Endothelial cell (in vitro differentiated cells): ENCODE data around the gene FOXP2. TPM values are rescaled to one million over a fixed set of nuclear protein-coding genes. Genes with fewer than 3 reads are reported as not detected.
"Not testable (repeated sequence)": the region's sequence is repeated elsewhere in the genome, so short reads cannot be mapped to it uniquely, and the experiment has no call there.

Experiments used
- DNase-seq: peaks from one replicate; pipeline ENCODE4 v3.0.0; 2021; ENCODE audit warnings: low spot score
- H3K27ac Mint-ChIP-seq: one replicate; pipeline ENCODE4 v1.8.0; 2021; ENCODE audit warnings: mixed read lengths, inconsistent platforms; ENCODE audit not compliant: unreplicated experiment
- H3K27me3 Mint-ChIP-seq: one replicate; pipeline ENCODE4 v1.8.0; 2021; ENCODE audit warnings: mild to moderate bottlenecking, moderate library complexity, mixed read lengths, inconsistent platforms; ENCODE audit not compliant: unreplicated experiment
- H3K36me3 Mint-ChIP-seq: one replicate; pipeline ENCODE4 v1.8.0; 2021; ENCODE audit warnings: mild to moderate bottlenecking, low read depth, mixed read lengths, inconsistent platforms; ENCODE audit not compliant: unreplicated experiment
- H3K4me1 Mint-ChIP-seq: one replicate; pipeline ENCODE4 v1.8.0; 2021; ENCODE audit warnings: mild to moderate bottlenecking, mixed read lengths, inconsistent platforms; ENCODE audit not compliant: unreplicated experiment
- H3K4me3 Mint-ChIP-seq: one replicate; pipeline ENCODE4 v1.8.0; 2021; ENCODE audit warnings: mild to moderate bottlenecking, mixed read lengths, inconsistent platforms; ENCODE audit not compliant: unreplicated experiment
- H3K9me3 Mint-ChIP-seq: one replicate; pipeline ENCODE4 v1.8.0; 2021; ENCODE audit warnings: mixed read lengths, inconsistent platforms; ENCODE audit not compliant: unreplicated experiment
- total RNA-seq: library from RNA; stranded (reverse); fragmentation: NEBNext Ultra II Directional; extraction: Animal tissue kit (Norgen Biotek cat#: 25700); gene quantifications from one replicate; pipeline ENCODE4 v1.2.1, GENCODE V29; 2021; ENCODE audit not compliant: unreplicated experiment
- TF ChIP-seq, protein P1 (sequence below): fragments of 200-600 bp; sonication (generic); IDR thresholded peaks from one replicate; pipeline ENCODE4 v1.5.0; 2021; ENCODE audit warnings: antibody characterized with exemption; ENCODE audit not compliant: unreplicated experiment

FOXP2 gene
- total RNA-seq, 1 donor from 2014 or later: 9.1 TPM

DNA sequence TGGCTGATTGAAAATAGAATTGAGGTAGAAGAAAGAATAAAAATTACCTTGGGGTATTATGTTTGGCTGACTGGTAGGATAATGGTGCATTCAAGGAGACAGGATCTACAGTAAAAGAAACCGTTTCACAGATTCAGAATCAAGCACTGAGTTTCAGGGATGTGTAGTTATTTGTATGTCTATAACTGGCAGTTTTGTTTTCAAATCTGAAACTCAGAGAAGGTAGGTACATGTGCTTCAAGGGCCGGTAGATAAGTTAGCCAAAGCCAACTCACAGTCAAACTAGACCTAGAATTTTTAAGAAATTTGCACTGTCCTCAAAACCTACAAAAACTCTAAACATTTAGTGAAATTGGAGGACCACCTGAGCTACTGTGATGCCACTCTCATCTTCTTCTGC lies 191.5 kb downstream of the FOXP2 start:
- Mint-ChIP-seq H3K27me3 (no peaks in the 10 kb centered on the region), H3K27ac (no peak overlapping the region), H3K36me3 (no peaks in the 10 kb centered on the region), H3K9me3 (no peaks in the 10 kb centered on the region), H3K4me1 (no peaks in the 10 kb centered on the region), H3K4me3 (no peak overlapping the region)
- no peak for DNase-seq
- TF ChIP-seq, protein P1, sequence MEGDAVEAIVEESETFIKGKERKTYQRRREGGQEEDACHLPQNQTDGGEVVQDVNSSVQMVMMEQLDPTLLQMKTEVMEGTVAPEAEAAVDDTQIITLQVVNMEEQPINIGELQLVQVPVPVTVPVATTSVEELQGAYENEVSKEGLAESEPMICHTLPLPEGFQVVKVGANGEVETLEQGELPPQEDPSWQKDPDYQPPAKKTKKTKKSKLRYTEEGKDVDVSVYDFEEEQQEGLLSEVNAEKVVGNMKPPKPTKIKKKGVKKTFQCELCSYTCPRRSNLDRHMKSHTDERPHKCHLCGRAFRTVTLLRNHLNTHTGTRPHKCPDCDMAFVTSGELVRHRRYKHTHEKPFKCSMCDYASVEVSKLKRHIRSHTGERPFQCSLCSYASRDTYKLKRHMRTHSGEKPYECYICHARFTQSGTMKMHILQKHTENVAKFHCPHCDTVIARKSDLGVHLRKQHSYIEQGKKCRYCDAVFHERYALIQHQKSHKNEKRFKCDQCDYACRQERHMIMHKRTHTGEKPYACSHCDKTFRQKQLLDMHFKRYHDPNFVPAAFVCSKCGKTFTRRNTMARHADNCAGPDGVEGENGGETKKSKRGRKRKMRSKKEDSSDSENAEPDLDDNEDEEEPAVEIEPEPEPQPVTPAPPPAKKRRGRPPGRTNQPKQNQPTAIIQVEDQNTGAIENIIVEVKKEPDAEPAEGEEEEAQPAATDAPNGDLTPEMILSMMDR: no peak

DNA sequence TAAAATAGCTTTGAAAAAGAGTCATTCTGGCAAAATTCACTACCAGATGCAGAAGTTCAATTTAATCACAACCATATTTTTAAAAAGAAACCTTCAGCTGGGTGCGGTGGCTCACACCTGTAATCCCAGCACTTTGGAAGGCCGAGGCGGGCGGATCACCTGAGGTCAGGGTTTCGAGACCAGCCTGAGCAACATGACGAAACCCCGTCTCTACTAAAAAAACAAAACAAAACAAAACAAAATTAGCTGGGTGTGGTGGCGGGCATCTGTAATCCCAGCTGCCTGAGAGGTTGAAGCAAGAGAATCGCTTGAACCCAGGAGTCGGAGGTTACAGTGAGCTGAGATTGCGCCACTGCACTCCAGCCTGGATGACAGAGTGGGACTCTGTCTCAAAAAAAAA lies 194.2 kb downstream of the FOXP2 start:
- not testable (repeated sequence) for H3K27ac Mint-ChIP-seq, H3K36me3 Mint-ChIP-seq, H3K9me3 Mint-ChIP-seq, H3K4me1 Mint-ChIP-seq, H3K4me3 Mint-ChIP-seq, H3K27me3 Mint-ChIP-seq, DNase-seq

DNA sequence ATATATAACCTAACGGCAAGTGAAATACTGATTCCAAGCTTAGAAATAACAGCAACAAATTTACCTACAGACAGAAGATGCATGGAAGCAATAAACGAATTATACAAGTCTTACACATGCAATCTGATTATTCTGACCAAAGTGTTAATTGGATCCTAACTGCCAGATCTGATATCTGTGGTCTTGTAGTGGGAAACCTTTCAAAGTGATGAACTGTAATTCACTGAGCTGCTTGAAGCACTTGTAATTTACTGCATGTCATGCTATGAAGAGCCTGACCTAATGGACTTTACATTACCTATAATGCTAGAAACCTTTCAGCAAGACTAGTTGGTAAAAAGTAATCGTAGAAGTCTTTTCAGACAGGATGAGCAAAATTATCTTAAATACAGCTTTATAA lies 205.6 kb downstream of the FOXP2 start:
- no peaks in the 10 kb centered on the region for H3K27me3 Mint-ChIP-seq
- DNase-seq: no peak
- H3K27ac Mint-ChIP-seq: no peak overlapping the region
- TF ChIP-seq, protein P1: no peak
- no peak overlapping the region for H3K4me3 Mint-ChIP-seq
- H3K36me3 Mint-ChIP-seq: no peaks in the 10 kb centered on the region
- no peaks in the 10 kb centered on the region for H3K9me3 Mint-ChIP-seq
- no peaks in the 10 kb centered on the region for H3K4me1 Mint-ChIP-seq

DNA sequence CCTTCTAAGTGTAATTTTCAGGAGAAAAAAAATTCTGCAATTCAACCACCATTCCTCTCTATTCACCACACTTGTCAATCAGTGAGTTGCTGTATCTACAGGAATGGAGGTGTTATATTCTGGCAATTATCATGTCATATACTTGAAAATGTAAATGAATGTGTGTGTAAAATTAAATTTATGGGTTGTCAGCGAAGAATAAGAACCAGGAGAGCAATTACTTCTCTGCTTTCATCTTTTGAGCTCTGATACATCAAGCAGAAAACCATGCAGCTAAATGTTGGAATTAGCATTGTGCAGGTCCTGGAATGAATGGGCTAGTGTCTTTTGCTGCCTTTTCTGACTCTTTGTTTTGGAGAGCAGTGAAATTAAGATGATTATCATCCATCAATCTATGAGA lies 207.6 kb downstream of the FOXP2 start:
- Mint-ChIP-seq H3K36me3 (no peaks in the 10 kb centered on the region), H3K27ac (no peak overlapping the region), H3K9me3 (no peaks in the 10 kb centered on the region), H3K27me3 (peaks cover 2% of the 10 kb centered on the region), H3K4me1 (no peaks in the 10 kb centered on the region), H3K4me3 (no peak overlapping the region)
- TF ChIP-seq, protein P1: no peak
- no peak for DNase-seq

DNA sequence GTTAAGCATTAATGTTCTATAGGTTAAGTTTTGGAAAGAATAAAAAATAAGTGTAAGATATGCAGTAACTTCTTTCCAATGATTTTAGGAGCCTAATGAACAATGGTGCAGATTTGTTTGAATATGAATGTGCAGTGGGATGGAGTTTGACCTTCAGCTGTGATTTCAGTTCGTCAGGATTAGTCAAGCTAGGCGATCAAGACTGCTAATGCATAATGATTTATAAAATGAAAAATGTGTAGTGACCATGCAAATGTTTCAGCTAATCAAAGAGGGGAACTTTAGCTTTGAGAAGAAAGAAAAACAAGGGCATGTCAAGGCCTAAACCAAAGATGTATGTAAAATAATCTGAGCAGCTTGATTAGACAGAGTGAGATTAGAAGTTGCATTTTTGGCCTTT lies 208.5 kb downstream of the FOXP2 start:
- TF ChIP-seq, protein P1: no peak
- Mint-ChIP-seq H3K9me3 (no peaks in the 10 kb centered on the region), H3K27ac (no peak overlapping the region), H3K27me3 (peaks cover 2% of the 10 kb centered on the region), H3K4me3 (no peak overlapping the region), H3K36me3 (no peaks in the 10 kb centered on the region), H3K4me1 (no peaks in the 10 kb centered on the region)
- DNase-seq: no peak

DNA sequence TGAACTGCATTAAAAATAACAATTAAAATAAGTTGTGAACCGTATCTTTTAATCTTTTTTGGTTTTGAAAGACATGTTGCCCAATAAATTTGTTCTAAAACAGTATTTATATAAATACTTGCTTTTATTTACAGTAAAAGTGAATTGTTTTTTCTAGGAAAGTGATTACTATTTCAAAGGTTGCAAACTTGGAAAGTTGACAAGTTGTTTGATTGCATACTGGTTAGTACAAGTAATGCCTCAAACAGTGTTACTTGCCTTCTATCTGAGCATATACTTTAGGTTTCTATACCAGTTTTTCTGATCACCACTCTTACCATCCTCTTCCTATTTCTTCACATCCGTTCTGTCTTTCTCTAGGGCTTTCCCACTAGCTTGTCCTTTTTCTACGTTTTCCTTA lies 212.6 kb downstream of the FOXP2 start:
- no peaks in the 10 kb centered on the region for H3K9me3 Mint-ChIP-seq
- H3K27ac Mint-ChIP-seq: no peak overlapping the region
- no peak for DNase-seq
- H3K27me3 Mint-ChIP-seq: peaks cover 2% of the 10 kb centered on the region
- TF ChIP-seq, protein P1: no peak
- H3K36me3 Mint-ChIP-seq: no peaks in the 10 kb centered on the region
- H3K4me1 Mint-ChIP-seq: peaks cover 3% of the 10 kb centered on the region
- H3K4me3 Mint-ChIP-seq: no peak overlapping the region
